H1 (cell line): ENCODE data around the gene TCAP. TPM values are rescaled to one million over a fixed set of nuclear protein-coding genes. Genes with fewer than 3 reads are reported as not detected.

Experiments used
- CTCF ChIA-PET: fragments of 300-600 bp; sonication (Branson Sonifier 250); formaldehyde crosslinking; loops from one replicate; lab custom pipeline; 2021; ENCODE audit not compliant: partially characterized antibody; lab: Charles Lee
- POLR2A ChIA-PET: fragments of 300-600 bp; sonication (Branson Sonifier 250); formaldehyde crosslinking; loops from one replicate; lab custom pipeline; 2021; ENCODE audit warnings: inconsistent platforms; ENCODE audit not compliant: partially characterized antibody; lab: Charles Lee
- DNase-seq, 2 experiments: peaks; one replicate each; pipeline versions ENCODE4 v3.0.0 to v3.0.0-alpha.2; 2010 to 2022; ENCODE audit warnings: low spot score in 2 of 2, low read depth in 1 of 2, mixed read lengths in 1 of 2
- FAIRE-seq: peaks from 2 replicates; lab custom pipeline; 2011; peaks lifted over from hg19 to GRCh38; lab: Jason Lieb, UNC
- H2AFZ ChIP-seq: 2 replicates; pipeline ENCODE4 v1.8.1; 2012; ENCODE audit warnings: low read length, inconsistent platforms
- H2AK5ac ChIP-seq: 2 replicates; pipeline ENCODE4 v1.6.1; 2013; ENCODE audit warnings: low read depth, low read length
- H2BK120ac ChIP-seq: replicated peaks from 2 replicates; pipeline ENCODE3; 2013; ENCODE audit warnings: low read depth, low read length, inconsistent platforms
- H2BK12ac ChIP-seq: 2 replicates; pipeline ENCODE4 v1.6.1; 2013; ENCODE audit warnings: low read depth, low read length
- H2BK15ac ChIP-seq: 2 replicates; pipeline ENCODE4 v1.6.1; 2013; ENCODE audit warnings: low read length
- H2BK20ac ChIP-seq: 2 replicates; pipeline ENCODE4 v1.6.1; 2013; ENCODE audit warnings: low read length
- H2BK5ac ChIP-seq: 2 replicates; pipeline ENCODE4 v1.6.1; 2013; ENCODE audit warnings: low read depth, low read length
- H3K14ac ChIP-seq: 2 replicates; pipeline ENCODE4 v1.6.1; 2013; ENCODE audit warnings: inconsistent platforms; ENCODE audit not compliant: insufficient read length
- H3K18ac ChIP-seq: 2 replicates; pipeline ENCODE4 v1.6.1; 2013; ENCODE audit warnings: low read length; ENCODE audit errors: extremely low read depth
- H3K23ac ChIP-seq: 2 replicates; pipeline ENCODE4 v1.6.1; 2013; ENCODE audit warnings: inconsistent platforms; ENCODE audit not compliant: insufficient read length
- H3K23me2 ChIP-seq: 2 replicates; pipeline ENCODE4 v1.6.1; 2013; ENCODE audit warnings: low read depth, low read length
- H3K27ac ChIP-seq: 2 replicates; pipeline ENCODE4 v1.6.1; 2011; ENCODE audit warnings: low read depth, low read length, inconsistent platforms
- H3K27me3 ChIP-seq, 4 experiments: replicated peaks in 1 of 4; 1 replicate in 1 of 4; 2 replicates in 3 of 4; pipeline versions ENCODE4 v1.6.1 to v1.8.1; 2011 to 2013; ENCODE audit warnings: low read length in 3 of 4, mild to moderate bottlenecking in 3 of 4, inconsistent platforms in 2 of 4, mixed read lengths in 2 of 4, moderate library complexity in 1 of 4; ENCODE audit not compliant: control insufficient read depth in 3 of 4, insufficient read depth in 3 of 4; ENCODE audit errors: extremely low read depth in 1 of 4
- H3K36me3 ChIP-seq, 4 experiments: 2 replicates each; pipeline versions ENCODE4 v1.6.1 to v1.8.1; 2011 to 2013; ENCODE audit warnings: mild to moderate bottlenecking in 4 of 4, low read length in 3 of 4, moderate library complexity in 2 of 4, control low read depth in 1 of 4, inconsistent platforms in 1 of 4; ENCODE audit not compliant: insufficient read depth in 4 of 4, control insufficient read depth in 2 of 4
- H3K4ac ChIP-seq: replicated peaks from 2 replicates; pipeline ENCODE3; 2013; ENCODE audit warnings: low read length, low read depth, mixed read lengths, inconsistent platforms; ENCODE audit not compliant: insufficient read length
- H3K4me1 ChIP-seq, 4 experiments: replicated peaks in 1 of 4; 1 replicate in 1 of 4; 2 replicates in 3 of 4; pipeline versions ENCODE4 v1.6.1 to v1.8.1; 2011 to 2013; ENCODE audit warnings: low read length in 3 of 4, inconsistent platforms in 2 of 4, mixed read lengths in 1 of 4; ENCODE audit not compliant: insufficient read depth in 4 of 4, control insufficient read depth in 3 of 4
- H3K4me2 ChIP-seq, 2 experiments: 2 replicates each; pipeline versions ENCODE4 v1.6.1 to v1.8.1; 2011 to 2013; ENCODE audit warnings: low read depth in 2 of 2, low read length in 2 of 2, control low read depth in 1 of 2, inconsistent platforms in 1 of 2, mild to moderate bottlenecking in 1 of 2; ENCODE audit not compliant: insufficient read depth in 1 of 2
- H3K4me3 ChIP-seq, 4 experiments: fragments of 200-600, 300-600 bp in 1 of 4; sonication (generic), shearing (Covaris generic), sonication (Bioruptor Twin) in 1 of 4; 2 replicates each; pipeline versions ENCODE4 v1.5.1 to v1.8.1; 2011 to 2016; ENCODE audit warnings: low read length in 4 of 4, low read depth in 3 of 4, control low read depth in 2 of 4, inconsistent platforms in 2 of 4, mild to moderate bottlenecking in 2 of 4, mixed read lengths in 1 of 4, moderate library complexity in 1 of 4; ENCODE audit not compliant: insufficient read depth in 2 of 4; ENCODE audit errors: extremely low read depth in 1 of 4
- H3K56ac ChIP-seq: replicated peaks from 2 replicates; pipeline ENCODE3; 2013; ENCODE audit warnings: low read depth, mild to moderate bottlenecking, mixed read lengths, low read length, inconsistent platforms; ENCODE audit not compliant: insufficient read length
- H3K79me1 ChIP-seq: 2 replicates; pipeline ENCODE4 v1.6.1; 2013; ENCODE audit warnings: low read depth, low read length, control low read depth
- H3K79me2 ChIP-seq, 2 experiments: 2 replicates each; pipeline versions ENCODE4 v1.6.1 to v1.8.1; 2012 to 2013; ENCODE audit warnings: low read length in 2 of 2, mild to moderate bottlenecking in 2 of 2, inconsistent platforms in 1 of 2; ENCODE audit not compliant: insufficient read depth in 2 of 2, control insufficient read depth in 1 of 2
- H3K9ac ChIP-seq, 4 experiments: replicated peaks in 1 of 4; 1 replicate in 1 of 4; 2 replicates in 3 of 4; pipeline versions ENCODE4 v1.6.1 to v1.8.1; 2011 to 2013; ENCODE audit warnings: low read depth in 3 of 4, low read length in 3 of 4, control low read depth in 2 of 4, mild to moderate bottlenecking in 2 of 4, moderate library complexity in 2 of 4, inconsistent platforms in 1 of 4; ENCODE audit errors: extremely low read depth in 1 of 4
- H3K9me3 ChIP-seq, 2 experiments: 2 replicates each; pipeline versions ENCODE4 v1.6.1 to v1.8.1; 2012 to 2013; ENCODE audit warnings: mild to moderate bottlenecking in 2 of 2, moderate library complexity in 2 of 2, control low read depth in 1 of 2, inconsistent platforms in 1 of 2, low read depth in 1 of 2, low read length in 1 of 2, mixed read lengths in 1 of 2; ENCODE audit not compliant: insufficient read depth in 2 of 2
- H4K20me1 ChIP-seq, 2 experiments: replicated peaks in 1 of 2; 2 replicates each; pipeline versions ENCODE3 to v1.8.1; 2011 to 2013; ENCODE audit warnings: inconsistent platforms in 2 of 2, low read length in 2 of 2, mild to moderate bottlenecking in 1 of 2; ENCODE audit not compliant: insufficient read depth in 2 of 2, control insufficient read depth in 1 of 2
- H4K5ac ChIP-seq: 2 replicates; pipeline ENCODE4 v1.6.1; 2013; ENCODE audit warnings: low read length, low read depth, mixed read lengths, inconsistent platforms; ENCODE audit not compliant: insufficient read length
- H4K8ac ChIP-seq: 2 replicates; pipeline ENCODE4 v1.8.0; 2013; ENCODE audit warnings: mild to moderate bottlenecking, moderate library complexity, low read length, inconsistent platforms; ENCODE audit not compliant: insufficient read depth; ENCODE audit errors: extremely low read depth
- H4K91ac ChIP-seq: replicated peaks from 2 replicates; pipeline ENCODE3; 2013; ENCODE audit warnings: low read length, mixed read lengths, inconsistent platforms; ENCODE audit not compliant: insufficient read length
- CREB1 ChIP-seq: IDR thresholded peaks from 2 replicates; pipeline ENCODE4 v1.6.1; 2012; ENCODE audit warnings: inconsistent platforms
- RNF2 ChIP-seq: fragments of 200-900, 300-1000 bp; sonication (generic); IDR thresholded peaks from 2 replicates; pipeline ENCODE4 v1.7.1; 2016; ENCODE audit warnings: borderline replicate concordance, low read depth, mild to moderate bottlenecking, antibody characterized with exemption, low read length; ENCODE audit not compliant: poor library complexity, severe bottlenecking; ENCODE audit errors: missing control alignments
- RXRA ChIP-seq: IDR thresholded peaks from 2 replicates; pipeline ENCODE4 v1.6.1; 2011; ENCODE audit warnings: low read depth, mild to moderate bottlenecking, low read length, moderate library complexity; ENCODE audit not compliant: insufficient read depth
- SIN3A ChIP-seq, 2 experiments: IDR thresholded peaks in 1 of 2; conservative IDR thresholded peaks in 1 of 2; 2 replicates each; pipeline ENCODE4 v1.6.1; 2011 to 2012; ENCODE audit warnings: low read length in 2 of 2, improper control_type of control experiment in 1 of 2, low read depth in 1 of 2, mild to moderate bottlenecking in 1 of 2
- SP1 ChIP-seq: IDR thresholded peaks from 2 replicates; pipeline ENCODE4 v1.6.1; 2011; ENCODE audit warnings: low read depth, low read length
- WGBS, 2 experiments: shearing (Covaris generic) in 1 of 2; methylation state at CpG; one replicate each; pipeline versions ENCODE4 v1.1.6 to v1.1.7; 2013 to 2015; ENCODE audit warnings: low lambda C conversion rate in 2 of 2, mixed read lengths in 2 of 2, inconsistent platforms in 1 of 2, low coverage in 1 of 2, missing lambda C conversion rate in 1 of 2; ENCODE audit not compliant: insufficient replicate concordance in 2 of 2, insufficient coverage in 1 of 2, insufficient read length in 1 of 2; ENCODE audit errors: extremely low coverage in 1 of 2, missing lambda C conversion rate in 1 of 2; 5-methylcytosine and 5-hydroxymethylcytosine counted together
- polyA plus RNA-seq, 7 experiments: library from polyadenylated mRNA; depleted of rRNA in 3 of 7; stranded (reverse) in 5 of 7; unstranded in 2 of 7; fragments of >200 nt in 5 of 7; fragments of 200-250 nt in 2 of 7; gene quantifications; 1 replicate in 5 of 7; 2 replicates in 1 of 7; 4 replicates in 1 of 7; pipeline versions ENCODE4 v1.2.1 to v1.2.3, GENCODE V29; 2011 to 2013; ENCODE audit warnings: missing spikeins in 2 of 7, mixed read lengths in 2 of 7
- total RNA-seq: library from RNA; stranded (reverse); fragmentation: NEBNext Ultra II Directional; extraction: Animal tissue kit (Norgen Biotek cat#: 25700); gene quantifications from 2 replicates; pipeline ENCODE4 v1.2.1, GENCODE V29; 2021

Gene TCAP
- total and polyA plus RNA-seq, 2 of the 8 experiments (the other 6 are each of a cell fraction or from before 2014, with no cell fraction given): 0.82 to 1.4 TPM

DNA sequence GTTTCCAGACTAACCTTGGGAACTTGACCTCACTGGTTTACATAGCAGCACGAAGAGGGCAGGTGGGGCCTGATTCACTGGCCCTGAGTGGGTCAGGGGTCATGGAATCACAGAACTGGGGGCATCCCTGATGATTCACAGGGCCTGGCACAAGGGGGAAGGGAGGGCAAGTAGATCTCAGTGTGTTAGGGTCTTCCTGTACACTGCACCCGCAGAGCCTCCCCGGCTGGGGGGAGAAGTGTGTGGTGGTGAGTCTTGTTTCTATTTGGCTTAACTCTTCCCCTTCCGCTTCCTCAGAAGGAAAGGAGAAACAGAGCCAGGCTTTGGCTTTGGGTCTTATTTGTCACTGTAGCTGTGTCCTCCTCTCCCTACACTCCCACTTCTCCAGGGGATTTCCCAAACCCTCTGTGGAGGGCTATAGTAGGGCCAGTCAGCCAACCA is 24.5 kb upstream of the TCAP start:
- Histone ChIP-seq H3K4me1 (peaks cover 18 to 31% (median 22%) of the 10 kb centered on the region in 4 experiments), H2BK15ac (peak overlapping the region; percentile 34; the same call in 1 of the 2 replicates), H3K4me2 (0 out of 4 replicates have a peak overlapping the region, but pooled peaks of 1 of the 2 experiments have one; percentile 17), H4K8ac (no peak overlapping the region), H3K27ac (no peak overlapping the region), H3K23me2 (peaks cover 8% of the 10 kb centered on the region; the same call in 1 of the 2 replicates), H3K18ac (no peak overlapping the region; the same call in 1 of the 2 replicates), H3K79me1 (peaks cover 40% of the 10 kb centered on the region), H4K20me1 (peaks cover 3 to 28% of the 10 kb centered on the region in 2 experiments), H2BK12ac (peak overlapping the region; percentile 84; the same call in 1 of the 2 replicates), H2BK20ac (no peak overlapping the region), H3K4me3 (no peak overlapping the region), H3K9ac (no peak overlapping the region), H3K36me3 (no peaks in the 10 kb centered on the region), H3K23ac (no peak overlapping the region), H3K4ac (no peak overlapping the region), H3K79me2 (peaks cover 8 to 68% of the 10 kb centered on the region in 2 experiments), H3K27me3 (0 out of 7 replicates have a peak, but pooled peaks cover 0 to 3% (median 0%) of the 10 kb centered on the region in 4 experiments), H4K5ac (no peak overlapping the region), H2AFZ (no peak overlapping the region), H2AK5ac (0 out of 2 replicates have a peak overlapping the region, but pooled peaks have one; percentile 24), H2BK120ac (no peak overlapping the region), H3K9me3 (no peaks in the 10 kb centered on the region), H3K14ac (no peak overlapping the region), H4K91ac (no peak overlapping the region), H3K56ac (no peak overlapping the region), H2BK5ac (no peak overlapping the region)
- TF ChIP-seq SIN3A (conservative IDR thresholded peaks at IDR 0.05 in 1 of 2, IDR thresholded peaks at IDR 0.05 in 1 of 2; ENCODE audit: low read depth in 1 of 2, low read length in 2 of 2) (no peak), SP1 (no peak), RNF2 (no peak), RXRA (no peak), CREB1 (no peak)
- POLR2A ChIA-PET: interaction anchor here (1.2 to 5.5 kb wide), 5 partner anchors 9 to 99 kb away, joined by 3 to 28 read pairs (median 3); no protein-coding TSS in a partner anchor
- CTCF ChIA-PET: interaction anchor here (1.0 to 49.2 kb wide), 6 partner anchors 12 to 141 kb away, joined by 3 to 1885 read pairs (median 72); partner anchors contain the start of genes ERBB2, PGAP3, PNMT and PPP1R1B
- 83% methylated on average over 4 of the region's 4 CpGs; no CpG with 5 or more reads in 1 of the 2 experiments for WGBS, 2 experiments
- FAIRE-seq (no peak), DNase-seq (no peak)
